Right cardiac atrium (tissue), 5 donors: ENCODE results near the gene OR51B4. TPM values are rescaled to one million over a fixed set of nuclear protein-coding genes. Genes with fewer than 3 reads are reported as not detected.

Experiments
- polyA plus RNA-seq: library from polyadenylated mRNA; stranded (reverse); fragments of 200-250 nt; gene quantifications from one replicate; pipeline ENCODE4 v1.2.3, GENCODE V29; 2013
- total RNA-seq, 4 donors: library from RNA; stranded (reverse); fragmentation: NEBNext Ultra II Directional; extraction: Animal tissue kit (Norgen Biotek cat#: 25700); gene quantifications; one replicate each; pipeline ENCODE4 v1.2.1, GENCODE V29; 2021
- donor health status: healthy with polysubstance abuse.
- donor health status: DM: no; HTN: yes; CAD: no.
- donor health status: DM: no; HTN: no; CAD: no.
- donor health status: DM: no; HTN: yes; CAD: no; lungs with severe emphysema.
- donor health status: DM: yes; HTN: yes; CAD: no.

The OR51B4 gene
- total and polyA plus RNA-seq, 5 donors: not detected

Other genes with a start within 250 kb of the OR51B4 start
- not detected for gene OR52E2, start 242.3 kb downstream of the OR51B4 start, total RNA-seq
- gene OR52E2, start 242.3 kb downstream of the OR51B4 start, polyA plus RNA-seq: not detected
- gene OR52E1, start 232.4 kb downstream of the OR51B4 start, total RNA-seq: not detected
- not detected for gene OR52E1, start 232.4 kb downstream of the OR51B4 start, polyA plus RNA-seq
- not detected for gene OR52A5, start 163.6 kb downstream of the OR51B4 start, total RNA-seq
- not detected for gene OR52A5, start 163.6 kb downstream of the OR51B4 start, polyA plus RNA-seq
- gene OR52A1, start 147.2 kb downstream of the OR51B4 start, total RNA-seq: not detected
- gene OR52A1, start 147.2 kb downstream of the OR51B4 start, polyA plus RNA-seq: not detected
- not detected for gene OR51V1, start 101.3 kb downstream of the OR51B4 start, total RNA-seq
- not detected for gene OR51V1, start 101.3 kb downstream of the OR51B4 start, polyA plus RNA-seq
- gene HBB, start 74.9 kb downstream of the OR51B4 start, total RNA-seq: 100 to 1,000 TPM in 2 of 4 donors, 10 to 100 TPM in 2; 63.4 to 190 (median 100) TPM
- gene HBB, start 74.9 kb downstream of the OR51B4 start, polyA plus RNA-seq: 3.0 TPM
- gene HBD, start 67.5 kb downstream of the OR51B4 start, total RNA-seq: not detected
- gene HBD, start 67.5 kb downstream of the OR51B4 start, polyA plus RNA-seq: not detected
- not detected for gene HBG1, start 52.1 kb downstream of the OR51B4 start, total RNA-seq
- gene HBG1, start 52.1 kb downstream of the OR51B4 start, polyA plus RNA-seq: not detected
- 1 to 10 TPM in 1 of 4 donors, under 1 TPM in 1, not detected in 2; 0.44 to 1.1 TPM for gene HBG2, start 47.2 kb downstream of the OR51B4 start, total RNA-seq
- gene HBG2, start 47.2 kb downstream of the OR51B4 start, polyA plus RNA-seq: 0.27 TPM
- gene HBE1, start 32.0 kb downstream of the OR51B4 start, total RNA-seq: not detected
- 0.11 TPM for gene HBE1, start 32.0 kb downstream of the OR51B4 start, polyA plus RNA-seq
- gene OR51B2, start 22.4 kb upstream of the OR51B4 start, total RNA-seq: not detected
- gene OR51B2, start 22.4 kb upstream of the OR51B4 start, polyA plus RNA-seq: not detected
- under 1 TPM in 1 of 4 donors, not detected in 3; 0.33 TPM for gene OR51B5, start 41.6 kb upstream of the OR51B4 start, total RNA-seq
- 0.14 TPM for gene OR51B5, start 41.6 kb upstream of the OR51B4 start, polyA plus RNA-seq
- not detected for gene OR51B6, start 49.6 kb upstream of the OR51B4 start, total RNA-seq
- not detected for gene OR51B6, start 49.6 kb upstream of the OR51B4 start, polyA plus RNA-seq
- not detected for gene OR51M1, start 81.9 kb upstream of the OR51B4 start, total RNA-seq
- not detected for gene OR51M1, start 81.9 kb upstream of the OR51B4 start, polyA plus RNA-seq
- not detected for gene OR51Q1, start 120.2 kb upstream of the OR51B4 start, total RNA-seq
- not detected for gene OR51Q1, start 120.2 kb upstream of the OR51B4 start, polyA plus RNA-seq
- gene OR51I1, start 139.6 kb upstream of the OR51B4 start, total RNA-seq: not detected
- not detected for gene OR51I1, start 139.6 kb upstream of the OR51B4 start, polyA plus RNA-seq
- not detected for gene OR51I2, start 147.4 kb upstream of the OR51B4 start, total RNA-seq
- not detected for gene OR51I2, start 147.4 kb upstream of the OR51B4 start, polyA plus RNA-seq
- not detected for gene OR52D1, start 186.7 kb upstream of the OR51B4 start, total RNA-seq
- gene OR52D1, start 186.7 kb upstream of the OR51B4 start, polyA plus RNA-seq: not detected
- gene UBQLN3, start 208.0 kb upstream of the OR51B4 start, total RNA-seq: under 1 TPM in 2 of 4 donors, not detected in 2; 0.14 to 0.29 TPM
- 0.05 TPM for gene UBQLN3, start 208.0 kb upstream of the OR51B4 start, polyA plus RNA-seq
- gene UBQLNL, start 214.8 kb upstream of the OR51B4 start, total RNA-seq: under 1 TPM in 3 of 4 donors, not detected in 1; 0.20 to 0.28 (median 0.21) TPM
- gene UBQLNL, start 214.8 kb upstream of the OR51B4 start, polyA plus RNA-seq: 0.18 TPM
- not detected for gene OR52H1, start 246.6 kb upstream of the OR51B4 start, total RNA-seq
- not detected for gene OR52H1, start 246.6 kb upstream of the OR51B4 start, polyA plus RNA-seq